ENCODE results near the gene RTL1. TPM values are rescaled to one million over a fixed set of nuclear protein-coding genes. Genes with fewer than 3 reads are reported as not detected.

The RTL1 gene
- total and polyA plus RNA-seq, 8 donors, result not detected

- peak in 1 of 2 donors; percentile 64 for DNase-seq
- intact Hi-C loops (cut with DNase I; ENCODE audit: low total_unique reads), result no loop called here
- Histone ChIP-seq H3K9me3 (no peaks in the 10 kb centered on the region), H3K4me1 (no peaks in the 10 kb centered on the region), H3K36me3 (no peaks in the 10 kb centered on the region), H3K4me3 (no peak overlapping the region), H3K27ac (no peak overlapping the region), H3K27me3 (peaks cover 0 to 21% (median 0%) of the 10 kb centered on the region in 3 donors)
- WGBS, 5 donors, result 59 to 71% (median 64%) methylated on average over 9 of the region's 9 CpGs
- TF ChIP-seq POLR2AphosphoS5 (IDR thresholded peaks at IDR 0.05) (no peak), POLR2A (IDR thresholded peaks at IDR 0.05) (no peak), EP300 (IDR thresholded peaks at IDR 0.05) (no peak), CTCF (IDR thresholded peaks at IDR 0.05) (no peak)
Measured at GRCh38 chr14:100864960-100865681, 38.4 kb downstream of the RTL1 start.

- TF ChIP-seq POLR2AphosphoS5 (IDR thresholded peaks at IDR 0.05) (no peak), EP300 (IDR thresholded peaks at IDR 0.05) (no peak), POLR2A (IDR thresholded peaks at IDR 0.05) (no peak), CTCF (IDR thresholded peaks at IDR 0.05) (no peak)
- H3K36me3 ChIP-seq, result no peaks in the 10 kb centered on the region
- 77 to 88% (median 84%) methylated on average over 10 of the region's 10 CpGs for WGBS, 5 donors
- no peak for DNase-seq
- no peaks in the 10 kb centered on the region for H3K4me1 ChIP-seq
- intact Hi-C loops (cut with DNase I; ENCODE audit: low total_unique reads), result no loop called here
- peaks cover 0 to 31% (median 0%) of the 10 kb centered on the region in 3 donors for H3K27me3 ChIP-seq
- H3K9me3 ChIP-seq, result no peaks in the 10 kb centered on the region
- no peak overlapping the region for H3K4me3 ChIP-seq
- H3K27ac ChIP-seq, result no peak overlapping the region
Measured at GRCh38 chr14:100864206-100864605, 39.3 kb downstream of the RTL1 start.

GRCh38 chr14:100862793-100863192 lies 40.7 kb downstream of the RTL1 start:
- Histone ChIP-seq H3K9me3 (no peaks in the 10 kb centered on the region), H3K36me3 (no peaks in the 10 kb centered on the region), H3K27me3 (peaks cover 0 to 45% (median 0%) of the 10 kb centered on the region in 3 donors), H3K4me3 (no peak overlapping the region), H3K27ac (no peak overlapping the region), H3K4me1 (no peaks in the 10 kb centered on the region)
- intact Hi-C loops (cut with DNase I; ENCODE audit: low total_unique reads), result no loop called here
- DNase-seq, result no peak
- no peak for TF ChIP-seq CTCF (IDR thresholded peaks at IDR 0.05)
- TF ChIP-seq POLR2AphosphoS5 (IDR thresholded peaks at IDR 0.05), result no peak
- no peak for TF ChIP-seq POLR2A (IDR thresholded peaks at IDR 0.05)
- TF ChIP-seq EP300 (IDR thresholded peaks at IDR 0.05), result no peak
- 84 to 95% (median 90%) methylated on average over 2 of the region's 2 CpGs for WGBS, 5 donors

- intact Hi-C loops (cut with DNase I; ENCODE audit: low total_unique reads), result no loop called here
- Histone ChIP-seq H3K27me3 (peaks cover 0 to 46% (median 0%) of the 10 kb centered on the region in 3 donors), H3K4me1 (no peaks in the 10 kb centered on the region), H3K4me3 (no peak overlapping the region), H3K36me3 (no peaks in the 10 kb centered on the region), H3K27ac (no peak overlapping the region), H3K9me3 (no peaks in the 10 kb centered on the region)
- WGBS, 5 donors, result 65 to 88% (median 74%) methylated on average over 3 of the region's 3 CpGs
- TF ChIP-seq CTCF (IDR thresholded peaks at IDR 0.05) (no peak), POLR2AphosphoS5 (IDR thresholded peaks at IDR 0.05) (no peak), EP300 (IDR thresholded peaks at IDR 0.05) (no peak), POLR2A (IDR thresholded peaks at IDR 0.05) (no peak)
- DNase-seq, result no peak
Measured at GRCh38 chr14:100862277-100862676, 41.2 kb downstream of the RTL1 start.

Data from stomach (tissue), 9 donors.